HG03196 (cell line): ENCODE results near the gene ZFHX2.
"Not testable (repeated sequence)": the region's sequence is repeated elsewhere in the genome, so short reads cannot be mapped to it uniquely, and the experiment has no call there.

Experiments
- ATAC-seq: cut with Tn5 transposase; IDR thresholded peaks from one replicate; pipeline ENCODE4 v1.9.1; 2021; ENCODE audit not compliant: unreplicated experiment

The ZFHX2 gene

DNA sequence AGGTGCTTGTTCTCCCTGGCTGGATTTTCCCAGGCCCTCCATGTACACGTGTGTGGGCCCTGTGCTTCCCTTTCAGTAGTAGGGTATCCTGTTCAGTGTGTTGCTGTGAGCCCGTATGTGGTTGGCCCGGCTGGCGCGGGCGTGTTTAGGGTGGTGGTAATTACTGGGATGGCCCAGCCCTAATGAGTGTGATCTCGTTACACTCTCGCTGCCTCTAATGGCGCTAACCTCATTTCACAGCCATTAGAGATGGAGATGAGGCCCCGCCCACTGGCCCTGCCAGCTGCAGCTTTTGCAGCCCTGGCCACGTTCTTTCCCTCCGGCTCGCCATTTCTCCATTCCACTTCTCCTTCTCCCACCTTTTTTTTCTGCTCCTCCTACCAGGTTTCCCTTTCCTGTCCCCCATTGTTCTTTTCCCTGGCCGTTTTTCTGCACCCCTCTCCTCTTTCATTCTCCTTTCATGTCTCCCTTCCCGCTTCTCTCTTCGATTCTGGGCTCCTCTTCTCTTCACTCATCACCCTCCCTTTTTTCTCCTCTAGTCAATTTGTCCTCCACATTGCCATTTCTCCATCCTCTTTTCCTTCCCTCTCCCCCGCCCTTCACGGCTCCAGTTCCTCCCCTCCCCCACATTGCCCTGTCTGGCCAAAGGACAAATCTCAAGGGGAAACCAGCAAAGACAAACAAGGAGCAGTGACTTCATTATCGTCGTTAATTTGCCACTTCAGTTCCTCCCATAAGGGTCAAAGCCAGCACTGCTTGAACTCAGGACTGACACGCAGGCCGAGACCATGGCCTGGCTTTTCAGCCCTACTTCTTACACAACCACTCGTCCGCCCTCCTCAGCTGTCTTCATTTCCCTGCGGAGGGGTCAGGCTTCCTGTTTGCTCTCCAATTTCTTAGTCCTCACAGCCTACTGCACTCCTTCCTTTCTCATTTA is 6.8 kb downstream of the ZFHX2 start:
- ATAC-seq, result no peak

DNA sequence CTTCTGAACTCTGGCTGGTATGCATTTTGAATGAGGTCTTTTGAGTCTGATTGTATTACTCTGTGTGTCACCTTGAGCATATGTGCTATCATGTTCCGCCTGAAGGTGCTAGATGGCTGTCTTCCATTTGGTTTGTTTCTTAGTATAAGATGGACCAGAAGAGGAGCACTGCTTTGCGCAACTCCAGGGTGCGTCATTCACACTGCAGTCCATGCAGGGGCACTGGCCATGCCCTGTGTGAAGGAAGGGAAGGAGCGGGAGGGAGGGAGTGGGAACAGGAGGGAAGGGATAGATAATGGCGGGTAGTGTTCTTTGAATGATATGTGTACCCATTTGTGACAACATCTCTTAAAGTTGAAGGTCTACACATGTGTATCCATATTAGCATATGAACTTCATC is 8.2 kb downstream of the ZFHX2 start:
- no peak for ATAC-seq

GRCh38 chr14:23542261-23542660 is 9.3 kb downstream of the ZFHX2 start:
- no peak for ATAC-seq

GRCh38 chr14:23540141-23540469 is 11.5 kb downstream of the ZFHX2 start:
- ATAC-seq, result no peak

- no peak for ATAC-seq
Measured at GRCh38 chr14:23539248-23540140, 12.1 kb downstream of the ZFHX2 start.

- ATAC-seq, result no peak
Measured at GRCh38 chr14:23538785-23539184, 12.8 kb downstream of the ZFHX2 start.

GRCh38 chr14:23538050-23538718 is 13.4 kb downstream of the ZFHX2 start:
- no peak for ATAC-seq

DNA sequence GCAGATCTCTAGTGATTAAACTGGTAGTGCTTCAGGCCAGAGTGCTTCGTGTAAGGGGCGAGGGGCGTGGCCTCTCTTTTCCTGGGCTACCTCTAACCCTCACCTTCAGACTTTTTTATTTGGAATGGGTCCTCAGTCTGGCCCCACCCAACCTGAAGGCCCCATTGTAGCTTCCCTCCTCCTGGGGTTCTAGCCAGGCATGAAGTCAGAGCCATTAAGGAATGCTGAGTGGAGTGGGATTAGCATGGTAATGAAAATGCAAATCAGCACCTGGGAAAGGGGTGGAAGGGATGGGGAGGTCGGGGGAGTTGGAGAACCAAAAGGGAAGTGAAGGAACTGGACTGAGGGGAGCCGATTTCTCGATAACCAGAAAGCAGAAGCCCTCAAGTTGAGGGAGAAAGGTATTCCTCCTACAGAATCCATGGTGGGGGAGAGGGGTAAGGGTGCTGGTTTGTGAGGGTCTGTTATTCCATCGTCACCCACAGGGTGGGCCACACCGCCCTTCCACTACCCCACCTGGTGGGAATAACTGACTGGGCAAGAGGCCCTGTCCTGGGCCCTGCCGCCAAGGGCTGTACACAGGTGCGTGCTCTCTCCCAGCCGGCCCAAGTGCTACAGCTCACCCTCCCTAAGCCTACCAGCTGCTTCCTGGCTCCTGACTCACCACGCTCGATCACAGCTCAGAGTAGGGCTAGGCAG is 14.1 kb downstream of the ZFHX2 start:
- ATAC-seq, result no peak

DNA sequence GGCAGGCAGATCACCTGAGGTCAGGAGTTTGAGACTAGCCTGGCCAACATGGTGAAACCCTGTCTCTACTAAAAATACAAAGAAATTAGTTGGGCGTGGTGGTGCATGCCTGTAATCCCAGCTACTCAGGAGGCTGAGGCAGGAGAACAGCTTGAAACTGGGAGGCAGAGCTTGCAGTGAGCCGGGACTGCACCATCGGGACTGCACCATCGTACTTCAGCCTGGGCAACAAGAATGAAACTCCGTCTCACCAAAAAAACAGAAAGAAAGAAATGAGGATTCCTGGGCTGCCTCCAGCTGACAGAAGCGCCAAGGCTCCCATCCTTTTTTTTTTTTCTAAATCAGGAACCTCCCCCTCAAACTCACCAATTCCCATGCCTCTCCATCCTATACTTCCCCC is 14.7 kb downstream of the ZFHX2 start:
- ATAC-seq, result not testable (repeated sequence)

DNA sequence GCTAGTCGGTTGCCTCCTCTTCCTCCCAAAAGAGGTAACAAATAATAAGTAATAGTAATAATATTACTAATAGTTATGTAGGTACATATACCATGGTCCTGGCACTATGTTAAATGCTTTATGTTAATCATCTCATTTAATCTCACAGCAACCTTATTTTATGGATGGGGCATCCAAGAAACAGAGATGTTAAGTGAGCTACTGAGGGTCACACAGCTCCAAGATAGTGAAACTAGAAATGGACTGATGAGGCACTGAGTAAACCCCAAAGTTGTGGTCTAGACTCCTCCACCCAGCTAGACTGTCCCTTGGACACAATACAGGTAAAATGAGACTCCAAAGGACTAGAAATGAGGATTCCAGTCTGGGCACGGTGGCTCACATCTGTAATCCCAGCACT is 15.1 kb downstream of the ZFHX2 start:
- no peak for ATAC-seq

DNA sequence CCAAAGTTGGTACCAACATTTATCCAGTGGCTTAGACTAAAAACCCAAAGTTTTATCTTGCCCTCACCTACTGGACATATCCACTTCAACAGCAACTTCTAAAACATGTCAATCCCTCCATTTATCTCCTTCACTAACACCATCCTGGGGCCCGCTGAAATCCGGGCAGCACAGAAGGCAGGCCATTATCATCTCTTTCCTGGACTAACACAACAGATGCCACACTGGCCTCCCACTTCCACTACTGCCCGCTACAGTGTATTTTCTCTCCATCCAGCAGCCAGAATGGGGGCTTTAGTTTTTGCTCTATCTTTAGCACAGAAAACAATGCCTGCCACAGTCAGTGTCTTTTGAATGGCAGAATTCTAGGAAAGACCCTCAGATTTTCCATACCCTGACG is 15.6 kb downstream of the ZFHX2 start:
- no peak for ATAC-seq

- ATAC-seq, result no peak
Measured at GRCh38 chr14:23533652-23534435, 17.7 kb downstream of the ZFHX2 start.

DNA sequence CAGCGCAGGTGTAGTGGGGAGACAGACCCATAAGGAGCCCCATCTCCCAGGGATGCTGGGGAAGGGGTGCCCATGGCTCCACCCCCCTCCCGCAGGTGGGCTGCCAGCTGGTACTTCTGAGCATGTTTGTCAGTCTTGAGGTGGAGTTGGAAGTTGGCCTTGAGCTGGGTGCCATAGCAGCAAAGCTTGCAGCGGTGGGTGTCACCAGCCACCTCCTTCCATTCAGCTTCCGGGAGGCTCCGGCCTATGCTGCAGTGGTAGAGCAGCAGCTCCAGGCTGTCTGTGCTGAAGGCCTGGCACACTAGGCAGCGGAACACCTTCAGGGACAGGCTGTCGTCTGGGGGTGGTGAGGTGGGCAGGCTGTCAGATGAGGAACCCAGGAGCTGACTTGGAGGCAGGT is 18.9 kb downstream of the ZFHX2 start:
- ATAC-seq, result no peak

DNA sequence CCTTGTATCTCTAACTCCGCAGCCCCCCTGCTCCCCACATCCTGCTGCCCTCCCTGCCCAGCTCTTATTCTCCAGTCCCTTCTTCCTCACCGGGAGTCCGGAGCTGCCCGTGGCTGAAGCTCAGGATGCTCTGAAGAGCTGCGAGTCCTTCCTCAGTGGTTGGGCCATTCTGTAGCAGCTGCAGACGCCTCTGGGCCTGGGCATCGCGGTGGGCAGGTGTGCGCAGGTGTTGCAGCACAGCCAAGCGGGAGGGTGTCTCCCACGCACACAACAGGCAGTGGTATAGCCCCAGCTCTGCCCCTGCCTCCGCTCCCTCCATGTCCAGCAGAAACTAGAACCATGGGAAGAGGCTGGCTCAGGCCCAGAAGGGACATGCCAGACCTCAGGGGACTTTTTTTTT is 20.2 kb downstream of the ZFHX2 start:
- no peak for ATAC-seq

DNA sequence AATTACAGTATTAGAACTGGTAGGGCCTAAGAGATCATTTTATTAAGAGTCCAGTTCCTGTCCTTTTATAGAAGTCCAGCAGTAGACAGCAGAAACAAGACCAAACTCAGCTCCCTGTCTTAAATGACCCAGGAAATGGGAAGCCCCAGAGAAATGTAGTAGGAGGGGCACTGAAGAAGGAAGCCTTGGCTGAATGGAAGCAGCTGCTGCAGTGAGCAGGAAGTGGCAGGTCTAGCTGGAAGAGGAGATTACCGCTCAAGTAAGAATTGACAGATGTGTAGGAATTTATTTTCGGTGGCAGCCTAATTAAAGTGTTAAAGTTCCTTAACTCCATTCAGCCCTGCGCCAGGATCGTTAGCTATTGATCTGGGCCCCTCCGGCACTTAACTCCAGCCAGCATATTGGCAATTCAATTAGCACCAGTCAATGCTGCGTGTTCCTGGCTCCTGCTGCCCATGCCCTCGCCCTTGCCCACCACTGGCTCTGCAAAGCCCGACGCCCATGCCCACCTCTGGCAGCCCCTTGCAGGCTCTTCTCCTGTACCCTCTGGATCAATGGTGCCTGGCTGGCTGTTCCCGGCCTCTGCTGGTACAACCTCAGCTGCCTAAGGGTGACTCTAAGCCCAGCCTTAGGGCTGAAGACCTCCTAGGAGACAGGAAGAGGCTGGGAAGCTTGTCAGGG is 21.1 kb downstream of the ZFHX2 start:
- ATAC-seq, result no peak

- ATAC-seq, result no peak
Measured at GRCh38 chr14:23529016-23529415, 22.5 kb downstream of the ZFHX2 start.

- no peak for ATAC-seq
Measured at GRCh38 chr14:23528555-23528954, 23.0 kb downstream of the ZFHX2 start.

DNA sequence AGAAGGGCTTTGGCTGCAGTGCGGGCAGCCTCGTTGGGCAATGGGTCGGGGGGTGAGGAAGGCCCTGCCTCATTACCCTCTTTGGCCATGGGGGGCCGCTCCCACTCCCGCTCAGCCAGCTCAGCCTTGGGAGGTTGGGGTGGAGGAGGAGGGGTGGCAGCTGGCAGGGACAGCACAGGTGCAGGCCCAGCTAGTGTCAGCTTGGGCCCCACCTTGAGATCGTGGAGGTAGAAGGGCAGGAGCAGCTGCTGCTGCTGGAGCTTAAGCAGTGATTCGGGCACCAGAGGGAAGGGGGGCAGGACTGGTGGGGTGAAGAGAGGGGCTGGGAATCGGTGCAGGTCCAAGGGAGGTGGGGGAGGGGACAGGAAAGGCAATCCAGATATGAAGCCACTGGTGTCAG is 26.0 kb downstream of the ZFHX2 start:
- ATAC-seq, result no peak

- no peak for ATAC-seq
Measured at GRCh38 chr14:23524954-23525353, 26.6 kb downstream of the ZFHX2 start.
